Tibial nerve (tissue), 4 donors: Measurements from ENCODE around the gene CDC25C.

Experiments used
- EP300 ChIP-seq, 2 donors: sonication (generic); formaldehyde crosslinking; IDR thresholded peaks; one replicate each; pipeline ENCODE4 v1.6.1; 2017; ENCODE audit warnings: antibody characterized with exemption in 2 of 2, mild to moderate bottlenecking in 1 of 2
- POLR2A ChIP-seq, 2 donors: fragments of 450-650 bp; IDR thresholded peaks; one replicate each; pipeline ENCODE4 v1.6.1; 2017; ENCODE audit warnings: antibody characterized with exemption in 2 of 2, mild to moderate bottlenecking in 2 of 2, moderate library complexity in 2 of 2
- TF ChIP-seq, protein P1 (sequence below), 5 experiments: fragments of 200-600 bp in 3 of 5; fragments of 450-650 bp in 2 of 5; sonication (generic) in 3 of 5; IDR thresholded peaks; one replicate each; pipeline ENCODE4 v1.5.1; 2016 to 2019; ENCODE audit warnings: antibody characterized with exemption in 5 of 5, mild to moderate bottlenecking in 3 of 5, moderate library complexity in 2 of 5

DNA sequence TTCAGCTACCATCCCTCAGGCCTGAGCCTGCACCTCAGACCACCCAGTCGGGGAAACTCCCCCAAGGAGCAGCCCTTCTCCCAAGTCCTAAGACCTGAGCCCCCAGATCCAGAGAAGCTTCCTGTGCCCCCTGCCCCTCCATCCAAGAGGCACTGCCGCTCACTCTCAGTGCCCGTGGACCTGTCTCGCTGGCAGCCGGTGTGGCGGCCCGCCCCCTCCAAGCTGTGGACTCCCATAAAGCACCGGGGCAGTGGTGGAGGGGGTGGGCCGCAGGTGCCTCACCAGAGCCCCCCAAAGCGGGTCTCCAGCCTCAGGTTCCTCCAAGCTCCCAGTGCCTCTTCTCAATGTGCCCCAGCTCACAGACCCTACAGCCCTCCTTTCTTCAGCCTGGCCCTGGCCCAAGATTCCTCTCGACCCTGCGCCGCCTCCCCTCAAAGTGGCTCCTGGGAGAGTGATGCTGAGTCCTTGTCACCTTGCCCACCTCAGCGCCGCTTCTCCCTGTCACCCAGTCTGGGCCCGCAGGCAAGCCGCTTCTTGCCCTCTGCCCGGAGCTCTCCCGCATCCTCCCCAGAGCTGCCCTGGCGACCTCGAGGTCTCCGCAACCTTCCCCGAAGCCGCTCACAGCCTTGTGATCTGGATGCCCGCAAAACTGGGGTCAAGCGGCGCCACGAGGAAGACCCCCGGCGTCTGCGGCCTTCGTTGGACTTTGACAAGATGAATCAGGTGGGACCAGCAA is 13.5 kb upstream of the CDC25C start:
- TF ChIP-seq POLR2A (IDR thresholded peaks at IDR 0.05) (no peak), EP300 (IDR thresholded peaks at IDR 0.05) (no peak)
- TF ChIP-seq, protein P1, sequence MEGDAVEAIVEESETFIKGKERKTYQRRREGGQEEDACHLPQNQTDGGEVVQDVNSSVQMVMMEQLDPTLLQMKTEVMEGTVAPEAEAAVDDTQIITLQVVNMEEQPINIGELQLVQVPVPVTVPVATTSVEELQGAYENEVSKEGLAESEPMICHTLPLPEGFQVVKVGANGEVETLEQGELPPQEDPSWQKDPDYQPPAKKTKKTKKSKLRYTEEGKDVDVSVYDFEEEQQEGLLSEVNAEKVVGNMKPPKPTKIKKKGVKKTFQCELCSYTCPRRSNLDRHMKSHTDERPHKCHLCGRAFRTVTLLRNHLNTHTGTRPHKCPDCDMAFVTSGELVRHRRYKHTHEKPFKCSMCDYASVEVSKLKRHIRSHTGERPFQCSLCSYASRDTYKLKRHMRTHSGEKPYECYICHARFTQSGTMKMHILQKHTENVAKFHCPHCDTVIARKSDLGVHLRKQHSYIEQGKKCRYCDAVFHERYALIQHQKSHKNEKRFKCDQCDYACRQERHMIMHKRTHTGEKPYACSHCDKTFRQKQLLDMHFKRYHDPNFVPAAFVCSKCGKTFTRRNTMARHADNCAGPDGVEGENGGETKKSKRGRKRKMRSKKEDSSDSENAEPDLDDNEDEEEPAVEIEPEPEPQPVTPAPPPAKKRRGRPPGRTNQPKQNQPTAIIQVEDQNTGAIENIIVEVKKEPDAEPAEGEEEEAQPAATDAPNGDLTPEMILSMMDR (IDR thresholded peaks at IDR 0.05) = no peak
